Activated CD4-positive, alpha-beta T cell treated with anti-CD3 and anti-CD28 coated beads, Interleukin-2, amount 50 U/mL, for 1 hour (primary cell): ENCODE measurements around the gene METTL2B.
A peak's percentile ranks its signal among the peaks of the same experiment; 100 is the strongest.

ENCODE experiments used
- DNase-seq: peaks from one replicate; pipeline ENCODE4 v3.0.0-alpha.2; 2020

METTL2B gene

GRCh38 chr7:128476402-128477335 lies at the start of gene METTL2B:
METTL2B (plus strand) TSS chr7:128476748; CDS start chr7:128476766, 18 bp downstream.
- DNase-seq = peak; percentile 85

- DNase-seq = no peak
These were observed 49.2 kb upstream of the METTL2B start for GRCh38 chr7:128427289-128427891.

GRCh38 chr7:128430207-128430606 lies 46.3 kb upstream of the METTL2B start:
- DNase-seq = no peak

GRCh38 chr7:128431221-128431620 lies 45.3 kb upstream of the METTL2B start:
- no peak for DNase-seq

GRCh38 chr7:128431754-128432153 lies 44.8 kb upstream of the METTL2B start:
- no peak for DNase-seq

GRCh38 chr7:128434413-128435326 lies 41.9 kb upstream of the METTL2B start:
- no peak for DNase-seq

GRCh38 chr7:128435327-128435686 lies 41.2 kb upstream of the METTL2B start:
- no peak for DNase-seq

GRCh38 chr7:128437426-128438332 lies 38.9 kb upstream of the METTL2B start:
- DNase-seq = no peak

GRCh38 chr7:128442356-128442755 lies 34.2 kb upstream of the METTL2B start:
- DNase-seq = no peak

GRCh38 chr7:128443831-128444600 lies 32.5 kb upstream of the METTL2B start:
- no peak for DNase-seq

GRCh38 chr7:128446306-128446705 lies 30.2 kb upstream of the METTL2B start:
- DNase-seq = no peak

- no peak for DNase-seq
These were observed 28.5 kb upstream of the METTL2B start for GRCh38 chr7:128447941-128448564.

- DNase-seq = no peak
These were observed 27.7 kb upstream of the METTL2B start for GRCh38 chr7:128448751-128449302.

GRCh38 chr7:128450409-128450808 lies 26.1 kb upstream of the METTL2B start:
- no peak for DNase-seq

- DNase-seq = no peak
These were observed 25.6 kb upstream of the METTL2B start for GRCh38 chr7:128450913-128451312.

GRCh38 chr7:128452552-128452951 lies 24.0 kb upstream of the METTL2B start:
- no peak for DNase-seq

- DNase-seq = no peak
These were observed 22.4 kb upstream of the METTL2B start for GRCh38 chr7:128453836-128454804.

- DNase-seq = no peak
These were observed 21.6 kb upstream of the METTL2B start for GRCh38 chr7:128454808-128455542.
